ENCODE data around the gene DAPP1.

The DAPP1 gene

GRCh38 chr4:99853999-99854398 lies 37.4 kb downstream of the DAPP1 start:
- DNase-seq (ENCODE audit: low read depth), result no peak

GRCh38 chr4:99855678-99856077 lies 39.1 kb downstream of the DAPP1 start:
- no peak for DNase-seq (ENCODE audit: low read depth)

GRCh38 chr4:99856166-99856565 lies 39.5 kb downstream of the DAPP1 start:
- peak; percentile 34 for DNase-seq (ENCODE audit: low read depth)

GRCh38 chr4:99857307-99857706 lies 40.7 kb downstream of the DAPP1 start:
- DNase-seq (ENCODE audit: low read depth), result no peak

- no peak for DNase-seq (ENCODE audit: low read depth)
These were observed 43.0 kb downstream of the DAPP1 start for GRCh38 chr4:99859618-99860017.

- no peak for DNase-seq (ENCODE audit: low read depth)
These were observed 43.9 kb downstream of the DAPP1 start for GRCh38 chr4:99860521-99860920.

GRCh38 chr4:99861120-99861905 lies 44.7 kb downstream of the DAPP1 start:
- DNase-seq (ENCODE audit: low read depth), result no peak

- no peak for DNase-seq (ENCODE audit: low read depth)
These were observed 47.2 kb downstream of the DAPP1 start for GRCh38 chr4:99863804-99864203.

GRCh38 chr4:99868126-99868596 lies 51.5 kb downstream of the DAPP1 start:
- DNase-seq (ENCODE audit: low read depth), result peak; percentile 42

- DNase-seq (ENCODE audit: low read depth), result no peak
These were observed 55.9 kb downstream of the DAPP1 start for GRCh38 chr4:99872570-99872969.

GRCh38 chr4:99875071-99875470 lies 58.4 kb downstream of the DAPP1 start:
- DNase-seq (ENCODE audit: low read depth), result no peak

- DNase-seq (ENCODE audit: low read depth), result no peak
These were observed 60.3 kb downstream of the DAPP1 start for GRCh38 chr4:99876946-99877345.

GRCh38 chr4:99878604-99879003 lies 62.0 kb downstream of the DAPP1 start:
- no peak for DNase-seq (ENCODE audit: low read depth)

GRCh38 chr4:99879458-99879857 lies 62.8 kb downstream of the DAPP1 start:
- DNase-seq (ENCODE audit: low read depth), result no peak

- DNase-seq (ENCODE audit: low read depth), result no peak
These were observed 68.5 kb downstream of the DAPP1 start for GRCh38 chr4:99885063-99885664.

GRCh38 chr4:99885687-99886086 lies 69.1 kb downstream of the DAPP1 start:
- no peak for DNase-seq (ENCODE audit: low read depth)

GRCh38 chr4:99886146-99886545 lies 69.5 kb downstream of the DAPP1 start:
- DNase-seq (ENCODE audit: low read depth), result no peak

GRCh38 chr4:99887837-99888236 lies 71.2 kb downstream of the DAPP1 start:
- no peak for DNase-seq (ENCODE audit: low read depth)

- no peak for DNase-seq (ENCODE audit: low read depth)
These were observed 74.7 kb downstream of the DAPP1 start for GRCh38 chr4:99891351-99891750.

GRCh38 chr4:99893029-99893428 lies 76.4 kb downstream of the DAPP1 start:
- no peak for DNase-seq (ENCODE audit: low read depth)

- no peak for DNase-seq (ENCODE audit: low read depth)
These were observed 77.2 kb downstream of the DAPP1 start for GRCh38 chr4:99893839-99894160.

GRCh38 chr4:99894161-99894997 lies 77.8 kb downstream of the DAPP1 start, which contains the start of gene LAMTOR3:
Gene LAMTOR3 (minus strand): TSS chr4:99894427. CDS start chr4:99893963, 464 bp downstream.
- peak; percentile 55 for DNase-seq (ENCODE audit: low read depth)

- DNase-seq (ENCODE audit: low read depth), result no peak
These were observed 78.4 kb downstream of the DAPP1 start for GRCh38 chr4:99894998-99895397.

Data from HS-5 (cell line).